ENCODE data around the gene PDK1. TPM values are rescaled to one million over a fixed set of nuclear protein-coding genes. Genes with fewer than 3 reads are reported as not detected.
A peak's percentile ranks its signal among the peaks of the same experiment; 100 is the strongest.
"Not testable (repeated sequence)": the region's sequence is repeated elsewhere in the genome, so short reads cannot be mapped to it uniquely, and the experiment has no call there.

The PDK1 gene
- polyA plus RNA-seq, 1 donor from 2014 or later = 17.9 TPM

- H3K27ac Mint-ChIP-seq = no peak overlapping the region
- no peaks in the 10 kb centered on the region for H3K27me3 Mint-ChIP-seq
- no peak overlapping the region for H3K4me3 Mint-ChIP-seq
- H3K36me3 Mint-ChIP-seq = peaks cover 9% of the 10 kb centered on the region
- no peaks in the 10 kb centered on the region for H3K9me3 Mint-ChIP-seq
- peaks cover 5 to 11% (median 9%) of the 10 kb centered on the region in 3 donors for H3K4me1 Mint-ChIP-seq
Observed at GRCh38 chr2:172562298-172562697, 6.4 kb downstream of the PDK1 start.

GRCh38 chr2:172564376-172564775 is 8.5 kb downstream of the PDK1 start:
- peaks cover 0 to 3% (median 2%) of the 10 kb centered on the region in 3 donors for H3K4me1 Mint-ChIP-seq
- no peak overlapping the region for H3K27ac Mint-ChIP-seq
- no peak overlapping the region for H3K4me3 Mint-ChIP-seq
- H3K9me3 Mint-ChIP-seq = no peaks in the 10 kb centered on the region
- H3K36me3 Mint-ChIP-seq = peaks cover 8% of the 10 kb centered on the region
- H3K27me3 Mint-ChIP-seq = no peaks in the 10 kb centered on the region

DNA sequence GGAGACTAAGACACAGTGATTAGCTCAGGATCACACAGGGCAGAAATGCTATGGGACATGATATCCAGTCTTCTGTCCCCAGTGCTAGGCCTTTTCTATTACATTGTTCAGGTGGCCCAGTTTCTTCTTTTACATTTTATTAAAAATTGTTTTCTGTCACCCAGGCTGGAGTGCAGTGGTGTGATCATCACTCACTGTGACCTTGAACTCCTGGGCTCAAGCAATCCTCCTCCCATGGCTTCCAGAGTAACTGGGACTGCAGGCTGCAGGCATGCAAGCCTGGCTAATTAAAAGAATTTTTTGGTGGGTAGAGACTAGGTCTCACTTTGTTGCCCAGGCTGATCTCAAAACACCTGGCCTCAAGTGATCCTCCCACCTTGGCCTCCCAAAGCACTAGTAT is 15.4 kb downstream of the PDK1 start:
- peaks cover 35% of the 10 kb centered on the region for H3K36me3 Mint-ChIP-seq
- H3K9me3 Mint-ChIP-seq = peaks cover 9 to 21% (median 10%) of the 10 kb centered on the region in 3 donors
- H3K4me1 Mint-ChIP-seq = peaks cover 0 to 2% (median 1%) of the 10 kb centered on the region in 3 donors
- no peaks in the 10 kb centered on the region for H3K27me3 Mint-ChIP-seq
- no peak overlapping the region for H3K4me3 Mint-ChIP-seq
- no peak overlapping the region for H3K27ac Mint-ChIP-seq

- Mint-ChIP-seq H3K27ac (no peak overlapping the region), H3K4me1 (peaks cover 0 to 2% (median 1%) of the 10 kb centered on the region in 3 donors), H3K27me3 (no peaks in the 10 kb centered on the region), H3K36me3 (peaks cover 49% of the 10 kb centered on the region), H3K4me3 (no peak overlapping the region), H3K9me3 (peaks cover 11 to 29% (median 12%) of the 10 kb centered on the region in 3 donors)
Observed at GRCh38 chr2:172572981-172573380, 17.1 kb downstream of the PDK1 start.

DNA sequence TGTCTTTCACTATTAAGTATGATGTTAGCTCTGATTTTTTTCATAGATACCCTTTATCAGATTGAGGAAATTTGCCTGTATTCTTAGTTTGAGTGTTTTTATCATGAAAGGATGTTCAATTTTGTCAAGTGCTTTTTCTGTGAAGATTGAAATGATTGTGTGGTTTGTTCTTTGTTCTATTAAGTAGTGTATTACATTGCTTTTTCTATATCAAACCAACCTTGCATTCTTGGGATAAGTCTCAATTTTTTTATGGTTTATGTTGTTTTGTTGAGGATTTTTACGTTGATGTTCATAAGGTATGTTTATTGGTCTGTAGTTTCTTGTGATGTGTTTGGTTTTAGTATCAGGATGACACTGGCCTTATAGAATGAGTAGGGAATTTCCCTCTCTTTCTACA is 19.1 kb downstream of the PDK1 start:
- H3K36me3 Mint-ChIP-seq = peaks cover 55% of the 10 kb centered on the region
- H3K4me1 Mint-ChIP-seq = peaks cover 0 to 7% (median 2%) of the 10 kb centered on the region in 3 donors
- H3K9me3 Mint-ChIP-seq = peaks cover 14 to 46% (median 15%) of the 10 kb centered on the region in 3 donors
- no peaks in the 10 kb centered on the region for H3K27me3 Mint-ChIP-seq
- H3K27ac Mint-ChIP-seq = no peak overlapping the region
- H3K4me3 Mint-ChIP-seq = peak overlapping the region in 1 of 4 donors; percentile 47

DNA sequence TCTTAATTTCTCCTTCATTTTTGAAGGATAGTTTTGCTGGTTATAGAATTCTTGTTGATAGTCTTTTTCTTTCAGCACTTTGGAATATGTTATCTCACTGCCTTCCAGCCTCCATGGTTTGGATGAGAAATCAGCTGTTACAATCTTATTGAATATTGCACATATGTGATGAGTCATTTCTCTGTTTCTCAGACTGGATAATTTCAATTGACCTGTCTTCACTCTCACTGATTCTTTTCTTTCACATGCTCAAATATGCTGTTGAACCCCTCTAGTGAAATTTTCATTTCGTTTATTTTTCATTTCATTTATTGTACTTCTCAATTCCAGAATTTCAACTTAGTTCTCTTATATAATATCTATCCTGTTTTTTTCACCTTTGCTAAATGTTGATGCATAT is 22.2 kb downstream of the PDK1 start:
- Mint-ChIP-seq H3K27me3 (no peaks in the 10 kb centered on the region), H3K27ac (no peak overlapping the region), H3K4me3 (no peak overlapping the region), H3K9me3 (peaks cover 14 to 42% (median 15%) of the 10 kb centered on the region in 3 donors), H3K36me3 (peaks cover 59% of the 10 kb centered on the region), H3K4me1 (peaks cover 4 to 7% (median 7%) of the 10 kb centered on the region in 3 donors)

GRCh38 chr2:172578860-172579512 is 23.1 kb downstream of the PDK1 start:
- no peak overlapping the region for H3K27ac Mint-ChIP-seq
- peaks cover 4 to 7% (median 7%) of the 10 kb centered on the region in 3 donors for H3K4me1 Mint-ChIP-seq
- H3K4me3 Mint-ChIP-seq = no peak overlapping the region
- peaks cover 14 to 40% (median 14%) of the 10 kb centered on the region in 3 donors for H3K9me3 Mint-ChIP-seq
- H3K36me3 Mint-ChIP-seq = peaks cover 55% of the 10 kb centered on the region
- no peaks in the 10 kb centered on the region for H3K27me3 Mint-ChIP-seq

GRCh38 chr2:172580544-172580943 is 24.7 kb downstream of the PDK1 start:
- Mint-ChIP-seq H3K4me1 (peaks cover 4 to 7% (median 4%) of the 10 kb centered on the region in 3 donors), H3K9me3 (peaks cover 4 to 28% (median 7%) of the 10 kb centered on the region in 3 donors), H3K27ac (no peak overlapping the region), H3K36me3 (peaks cover 43% of the 10 kb centered on the region), H3K27me3 (no peaks in the 10 kb centered on the region), H3K4me3 (no peak overlapping the region)

DNA sequence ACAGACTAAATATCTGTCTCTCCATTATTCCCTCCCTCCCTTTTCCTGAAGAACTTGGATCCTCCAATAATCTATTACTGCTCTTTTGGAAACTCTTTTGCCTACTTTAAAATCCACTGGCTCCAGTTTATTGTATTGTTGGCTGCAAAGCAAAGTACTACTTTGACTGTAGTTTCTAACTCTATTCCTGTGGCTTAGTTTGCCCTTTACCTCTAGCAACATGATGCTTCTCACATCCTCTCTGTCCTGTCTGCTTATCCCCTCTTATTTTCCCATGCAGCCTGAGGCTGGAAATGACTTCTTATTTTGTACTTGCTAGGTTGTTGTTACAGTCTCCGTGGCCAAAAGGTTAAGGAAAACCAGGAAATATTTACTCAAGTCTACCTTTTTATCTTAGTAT is 26.8 kb downstream of the PDK1 start:
- no peaks in the 10 kb centered on the region for H3K27me3 Mint-ChIP-seq
- H3K9me3 Mint-ChIP-seq = peaks cover 4 to 20% (median 5%) of the 10 kb centered on the region in 3 donors
- H3K36me3 Mint-ChIP-seq = peaks cover 40% of the 10 kb centered on the region
- no peak overlapping the region for H3K4me3 Mint-ChIP-seq
- no peak overlapping the region for H3K27ac Mint-ChIP-seq
- peaks cover 4 to 7% (median 6%) of the 10 kb centered on the region in 3 donors for H3K4me1 Mint-ChIP-seq

DNA sequence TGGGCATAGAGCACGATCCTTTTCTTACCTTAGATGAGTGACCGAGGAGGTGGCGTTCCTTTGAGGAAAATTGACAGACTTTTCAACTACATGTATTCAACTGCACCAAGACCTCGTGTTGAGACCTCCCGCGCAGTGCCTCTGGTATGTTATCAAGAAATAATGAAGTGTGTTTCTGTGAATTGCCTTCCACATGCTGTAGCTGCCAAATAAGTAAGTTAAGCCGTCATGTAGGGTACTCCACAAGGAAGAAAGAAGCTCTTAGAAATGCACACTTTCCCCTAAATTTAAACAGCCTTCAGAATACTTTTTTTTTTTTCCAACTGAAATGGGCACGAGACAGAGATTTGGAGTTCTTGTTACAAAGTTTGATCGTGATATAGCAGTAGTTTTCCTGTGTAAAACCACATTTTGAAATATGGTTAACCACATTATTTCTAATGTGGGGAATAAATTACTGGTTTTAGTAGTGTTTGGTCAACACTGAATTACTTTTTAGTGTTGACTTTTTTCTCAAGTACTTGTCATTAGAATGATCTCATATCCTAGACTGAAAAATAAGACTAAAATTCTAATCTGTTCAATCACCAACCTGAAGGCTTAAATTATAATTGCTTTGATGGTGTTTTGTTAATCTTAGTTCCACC is 30.5 kb downstream of the PDK1 start:
- Mint-ChIP-seq H3K27me3 (no peaks in the 10 kb centered on the region), H3K36me3 (peaks cover 39% of the 10 kb centered on the region), H3K27ac (no peak overlapping the region), H3K4me3 (no peak overlapping the region), H3K4me1 (peaks cover 0 to 7% (median 3%) of the 10 kb centered on the region in 3 donors), H3K9me3 (peaks cover 0 to 2% (median 0%) of the 10 kb centered on the region in 3 donors)

GRCh38 chr2:172587231-172587630 is 31.3 kb downstream of the PDK1 start:
- not testable (repeated sequence) for H3K27ac Mint-ChIP-seq, H3K4me1 Mint-ChIP-seq, H3K27me3 Mint-ChIP-seq, H3K9me3 Mint-ChIP-seq, H3K4me3 Mint-ChIP-seq
- peaks cover 35% of the 10 kb centered on the region for H3K36me3 Mint-ChIP-seq

GRCh38 chr2:172588931-172589330 is 33.0 kb downstream of the PDK1 start:
- H3K9me3 Mint-ChIP-seq = peaks cover 0 to 2% (median 0%) of the 10 kb centered on the region in 3 donors
- no peak overlapping the region for H3K27ac Mint-ChIP-seq
- H3K4me1 Mint-ChIP-seq = peaks cover 0 to 1% (median 0%) of the 10 kb centered on the region in 3 donors
- H3K4me3 Mint-ChIP-seq = no peak overlapping the region
- H3K36me3 Mint-ChIP-seq = peaks cover 35% of the 10 kb centered on the region
- H3K27me3 Mint-ChIP-seq = no peaks in the 10 kb centered on the region

- not testable (repeated sequence) for H3K27ac Mint-ChIP-seq, H3K4me3 Mint-ChIP-seq, H3K27me3 Mint-ChIP-seq, H3K9me3 Mint-ChIP-seq, H3K4me1 Mint-ChIP-seq
- peaks cover 31% of the 10 kb centered on the region for H3K36me3 Mint-ChIP-seq
Observed at GRCh38 chr2:172591386-172591785, 35.5 kb downstream of the PDK1 start.

DNA sequence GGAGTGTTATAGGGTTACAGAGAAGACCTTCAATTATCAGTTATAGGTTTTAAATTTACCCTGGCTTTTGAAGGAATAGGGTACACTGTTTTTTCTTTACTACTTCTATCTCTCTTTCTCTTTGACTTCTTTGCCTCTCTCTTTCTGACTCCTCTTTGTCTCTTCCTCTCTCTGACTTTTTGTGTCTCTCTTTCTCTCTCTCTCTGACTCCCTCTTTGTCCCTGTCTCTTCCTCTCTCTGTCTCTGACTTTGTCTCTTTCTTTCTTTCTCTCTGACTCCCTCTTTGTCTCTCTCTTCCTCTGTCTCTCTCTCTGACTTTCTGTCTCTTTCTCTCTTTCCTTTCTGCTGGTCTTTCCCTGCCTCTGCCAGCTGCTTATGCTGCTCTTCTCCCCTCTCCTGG is 36.3 kb downstream of the PDK1 start:
- not testable (repeated sequence) for H3K27ac Mint-ChIP-seq, H3K4me3 Mint-ChIP-seq, H3K4me1 Mint-ChIP-seq, H3K27me3 Mint-ChIP-seq, H3K9me3 Mint-ChIP-seq
- H3K36me3 Mint-ChIP-seq = peaks cover 24% of the 10 kb centered on the region

DNA sequence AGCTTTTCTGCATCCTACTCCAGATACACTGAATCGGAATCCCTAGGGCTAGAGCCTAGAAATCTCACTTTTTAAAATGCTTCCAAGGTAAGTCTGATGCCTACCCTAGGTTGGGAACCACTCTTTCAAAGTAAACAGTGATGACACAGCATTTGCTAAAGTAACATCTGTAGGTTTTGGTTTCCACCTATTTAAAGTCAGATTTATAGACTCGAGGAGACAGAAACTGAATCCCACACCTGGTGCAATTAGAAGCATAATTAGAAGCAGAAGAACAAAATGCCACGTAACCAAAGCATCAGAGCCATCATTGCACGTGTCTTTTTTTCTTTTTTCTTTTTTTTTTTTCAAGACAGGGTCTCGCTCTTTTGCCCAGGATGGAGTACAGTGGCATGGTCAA is 40.9 kb downstream of the PDK1 start:
- peak overlapping the region in 2 of 3 donors; percentile 25 to 86 for H3K27ac Mint-ChIP-seq
- no peaks in the 10 kb centered on the region for H3K27me3 Mint-ChIP-seq
- H3K4me3 Mint-ChIP-seq = no peak overlapping the region
- no peaks in the 10 kb centered on the region for H3K9me3 Mint-ChIP-seq
- peaks cover 0 to 2% (median 0%) of the 10 kb centered on the region in 3 donors for H3K4me1 Mint-ChIP-seq
- peaks cover 18% of the 10 kb centered on the region for H3K36me3 Mint-ChIP-seq

Measured in IgD-negative memory B cell (primary cell).